Lung microvascular endothelial cell (primary cell): ENCODE measurements around the gene UBAC1. TPM values are rescaled to one million over a fixed set of nuclear protein-coding genes. Genes with fewer than 3 reads are reported as not detected.

Experiments used
- DNase-seq, 2 donors: peaks; one replicate each; pipeline versions ENCODE4 v3.0.0 to v3.0.0-alpha.2; 2010; ENCODE audit warnings: low read depth in 2 of 2
- total RNA-seq: library from RNA; depleted of rRNA; stranded (reverse); fragments of >200 nt; gene quantifications from 2 replicates; pipeline ENCODE4 v1.2.1, GENCODE V29; 2014

Gene UBAC1
- total RNA-seq, 1 donor from 2014 or later = 24.0 TPM

DNA sequence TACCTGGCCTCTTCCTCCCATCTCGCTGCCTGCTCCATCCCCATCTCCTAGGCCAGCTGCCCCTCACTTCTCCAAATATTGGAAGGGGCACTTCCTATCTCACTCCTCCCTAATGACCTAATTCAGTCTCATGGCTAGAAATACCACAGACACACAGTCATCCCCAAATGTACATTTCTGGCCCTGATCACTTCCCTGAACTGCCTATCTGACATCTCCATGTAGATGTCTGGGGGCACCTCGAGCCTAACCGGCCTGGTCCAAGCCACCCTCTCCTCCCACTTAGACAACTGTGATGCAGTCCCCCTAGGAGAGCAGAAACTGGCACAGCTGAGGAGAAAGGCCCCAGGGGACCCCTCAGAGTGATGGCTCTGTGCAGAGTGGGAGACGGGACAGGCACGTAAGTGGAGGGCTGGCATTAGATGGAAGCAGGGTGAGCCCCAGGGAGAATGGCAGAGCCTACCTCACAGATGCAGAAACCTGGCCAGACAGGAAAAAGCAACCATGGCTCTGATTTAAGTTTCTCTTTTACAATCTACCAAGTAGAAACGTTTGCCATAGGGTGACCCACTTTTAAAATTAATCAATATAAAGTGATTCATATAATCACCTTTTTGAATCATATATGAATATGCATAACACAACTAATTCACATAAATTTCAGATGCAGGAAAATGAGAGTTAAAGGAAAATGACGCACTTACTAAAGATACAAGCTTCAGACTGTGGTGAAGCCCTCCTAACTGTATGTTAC is 75.9 kb downstream of the UBAC1 start:
- no peak for DNase-seq

DNA sequence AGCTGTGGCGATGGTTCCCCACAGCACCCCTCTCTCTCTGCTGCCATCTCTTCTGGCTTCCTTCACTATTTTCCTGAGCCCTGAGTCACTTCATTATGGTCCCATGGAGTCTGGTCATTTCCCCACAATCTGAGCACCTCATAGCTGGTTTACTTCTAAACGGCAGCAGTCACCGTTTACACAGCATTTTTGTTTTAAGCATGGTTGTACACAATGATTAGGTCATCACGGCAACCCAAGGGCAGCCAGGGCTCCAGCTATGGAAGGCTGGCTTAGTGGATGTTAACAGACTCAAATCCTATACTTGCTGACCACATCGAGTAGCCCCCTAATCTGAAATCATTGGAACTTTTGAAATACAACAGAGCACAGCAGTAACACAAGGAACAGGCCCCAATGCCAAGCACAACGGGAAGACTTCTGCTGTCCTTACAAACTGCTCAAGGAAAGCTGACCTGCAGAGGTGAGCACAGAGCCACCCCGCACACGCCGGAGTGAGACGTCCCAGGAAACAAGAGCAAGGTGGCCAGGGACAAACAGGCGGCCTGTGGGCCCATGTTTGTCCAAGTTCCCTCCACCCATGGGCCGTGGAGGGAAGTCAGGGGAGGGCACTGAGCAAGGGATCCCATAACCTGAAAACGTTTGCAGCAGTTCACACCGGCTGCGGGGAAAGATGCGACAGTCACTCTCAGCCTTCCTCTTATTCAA is 76.7 kb downstream of the UBAC1 start:
- peak in 1 of 2 donors; percentile 42 for DNase-seq

DNA sequence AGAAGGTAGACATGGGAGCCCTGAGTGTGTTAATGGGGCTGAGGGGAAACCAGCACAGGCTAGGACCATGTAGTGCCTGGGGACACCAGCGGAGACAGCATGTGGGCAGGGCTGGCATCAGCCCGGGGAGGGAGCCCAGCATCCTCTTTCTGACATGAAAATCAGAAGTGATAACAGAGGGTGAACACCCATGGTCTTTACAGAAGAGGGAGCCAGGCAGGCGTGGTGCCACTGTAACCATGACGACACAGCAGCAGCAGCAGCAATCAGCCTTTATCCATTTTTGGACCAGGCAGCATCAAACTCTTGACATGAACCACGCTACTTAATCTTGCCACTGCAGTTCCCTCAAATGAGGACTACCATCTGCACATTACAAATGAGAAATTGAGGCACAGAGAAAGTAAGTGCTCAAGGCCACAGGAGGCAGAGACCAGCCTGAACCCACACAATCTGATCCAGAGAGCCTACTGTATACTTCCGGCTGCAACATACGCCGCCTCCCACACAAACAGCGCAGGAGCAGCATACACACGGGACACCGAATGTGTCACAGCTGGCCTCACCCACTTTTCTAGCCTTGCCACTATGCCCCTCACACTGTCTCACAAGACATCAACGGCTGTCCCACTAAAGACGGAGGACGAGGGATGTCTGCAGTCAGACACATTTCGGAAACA is 77.6 kb downstream of the UBAC1 start:
- DNase-seq = no peak

Other genes starting within 250 kb of the UBAC1 start
- gene CAMSAP1, start 53.8 kb downstream of the UBAC1 start, total RNA-seq = 11.6 and 12.9 TPM in 2 replicates
- 10.9 and 11.6 TPM in 2 replicates for gene NACC2, start 133.9 kb upstream of the UBAC1 start, total RNA-seq
- 34.0 and 44.4 TPM in 2 replicates for gene TMEM250, start 157.5 kb upstream of the UBAC1 start, total RNA-seq
- gene LHX3, start 243.8 kb upstream of the UBAC1 start, total RNA-seq = not detected in 2 replicates